Neuronal stem cell (in vitro differentiated cells): Measurements from ENCODE around the gene CEMIP2.

Experiments used
- DNase-seq: peaks from one replicate; pipeline ENCODE4 v3.0.0-alpha.2; 2013; ENCODE audit warnings: low spot score
- H2AFZ ChIP-seq: one replicate; pipeline ENCODE4 v1.6.1; 2013; ENCODE audit warnings: mild to moderate bottlenecking, low read length, inconsistent platforms
- H2AK5ac ChIP-seq: 2 replicates; pipeline ENCODE4 v1.6.1; 2013; ENCODE audit warnings: low read depth, mild to moderate bottlenecking, inconsistent platforms, low read length, moderate library complexity, mixed read lengths
- H2BK120ac ChIP-seq: 2 replicates; pipeline ENCODE4 v1.6.1; 2013; ENCODE audit warnings: low read depth, mild to moderate bottlenecking, inconsistent platforms, low read length, moderate library complexity, mixed read lengths
- H2BK12ac ChIP-seq: one replicate; pipeline ENCODE4 v1.6.1; 2013; ENCODE audit warnings: low read length, inconsistent platforms
- H2BK15ac ChIP-seq: 2 replicates; pipeline ENCODE4 v1.6.1; 2013; ENCODE audit warnings: mild to moderate bottlenecking, low read length, inconsistent platforms, mixed read lengths
- H2BK5ac ChIP-seq: one replicate; pipeline ENCODE4 v1.6.1; 2013; ENCODE audit warnings: inconsistent platforms, mild to moderate bottlenecking, low read length, moderate library complexity
- H3K14ac ChIP-seq: one replicate; pipeline ENCODE4 v1.6.1; 2013; ENCODE audit warnings: low read length, inconsistent platforms
- H3K18ac ChIP-seq: 2 replicates; pipeline ENCODE4 v1.6.1; 2013; ENCODE audit warnings: low read length, inconsistent platforms
- H3K23ac ChIP-seq: 2 replicates; pipeline ENCODE4 v1.6.1; 2013; ENCODE audit warnings: low read depth, mild to moderate bottlenecking, mixed read lengths, low read length, inconsistent platforms; ENCODE audit not compliant: poor library complexity
- H3K27ac ChIP-seq: replicated peaks from 3 replicates; pipeline ENCODE4 v1.5.1; 2013; ENCODE audit warnings: low read length, inconsistent platforms
- H3K27me3 ChIP-seq, 3 experiments: 2 replicates each; pipeline ENCODE4 v1.6.1; 2013; ENCODE audit warnings: low read length in 3 of 3, mild to moderate bottlenecking in 2 of 3, inconsistent platforms in 1 of 3, low read depth in 1 of 3, mixed read lengths in 1 of 3, moderate library complexity in 1 of 3; ENCODE audit not compliant: control insufficient read depth in 3 of 3, insufficient read depth in 3 of 3
- H3K36me3 ChIP-seq, 2 donors: replicated peaks in 1 of 2; 2 replicates each; pipeline ENCODE4 v1.6.1; 2013; ENCODE audit warnings: low read length in 2 of 2; ENCODE audit not compliant: control insufficient read depth in 2 of 2, insufficient read depth in 2 of 2
- H3K4ac ChIP-seq: 2 replicates; pipeline ENCODE4 v1.6.1; 2013; ENCODE audit warnings: inconsistent platforms, mild to moderate bottlenecking, low read length, moderate library complexity
- H3K4me1 ChIP-seq, 2 donors: 1 replicate in 1 of 2; 2 replicates in 1 of 2; pipeline ENCODE4 v1.6.1; 2013; ENCODE audit warnings: low read length in 2 of 2, low read depth in 1 of 2; ENCODE audit not compliant: control insufficient read depth in 2 of 2, insufficient read depth in 1 of 2
- H3K4me2 ChIP-seq: one replicate; pipeline ENCODE4 v1.6.1; 2013; ENCODE audit warnings: mild to moderate bottlenecking, low read length, inconsistent platforms; ENCODE audit not compliant: insufficient read depth, poor library complexity, severe bottlenecking
- H3K4me3 ChIP-seq, 2 donors: 2 replicates each; pipeline ENCODE4 v1.5.1; 2013; ENCODE audit warnings: low read length in 2 of 2, mild to moderate bottlenecking in 2 of 2, inconsistent platforms in 1 of 2, moderate library complexity in 1 of 2
- H3K79me1 ChIP-seq: one replicate; pipeline ENCODE4 v1.6.1; 2013; ENCODE audit warnings: low read depth, mild to moderate bottlenecking, inconsistent platforms, low read length, moderate library complexity
- H3K9ac ChIP-seq: one replicate; pipeline ENCODE4 v1.6.1; 2013; ENCODE audit warnings: mild to moderate bottlenecking, low read depth, low read length, inconsistent platforms; ENCODE audit not compliant: poor library complexity
- H3K9me3 ChIP-seq, 2 donors: replicated peaks in 1 of 2; 2 replicates each; pipeline versions ENCODE3 to v1.6.1; 2013; ENCODE audit warnings: low read length in 2 of 2, mild to moderate bottlenecking in 2 of 2, inconsistent platforms in 1 of 2, low read depth in 1 of 2, mixed read lengths in 1 of 2, moderate library complexity in 1 of 2; ENCODE audit not compliant: control insufficient read depth in 2 of 2, insufficient read depth in 1 of 2
- H4K8ac ChIP-seq: one replicate; pipeline ENCODE4 v1.6.1; 2013; ENCODE audit warnings: low read depth, mild to moderate bottlenecking, inconsistent platforms, low read length, moderate library complexity
- H4K91ac ChIP-seq: one replicate; pipeline ENCODE4 v1.6.1; 2013; ENCODE audit warnings: low read length, low read depth, mild to moderate bottlenecking, inconsistent platforms; ENCODE audit not compliant: poor library complexity
- WGBS, 2 donors: extraction: QIAGEN DNeasy Blood & Tissue Kit; methylation state at CpG; one replicate each; pipeline ENCODE4 v1.1.7; 2013; ENCODE audit warnings: missing lambda C conversion rate in 2 of 2, mixed read lengths in 1 of 2; ENCODE audit not compliant: insufficient read length in 2 of 2, insufficient replicate concordance in 1 of 2; ENCODE audit errors: extremely low coverage in 2 of 2; 5-methylcytosine and 5-hydroxymethylcytosine counted together

CEMIP2 gene

GRCh38 chr9:71703172-71703872 lies 65.0 kb downstream of the CEMIP2 start:
- Histone ChIP-seq H2AK5ac (no peak overlapping the region), H2AFZ (no peak overlapping the region), H3K27me3 (no peaks in the 10 kb centered on the region), H3K27ac (no peak overlapping the region), H3K23ac (no peak overlapping the region), H3K9me3 (no peaks in the 10 kb centered on the region), H3K18ac (no peak overlapping the region), H4K8ac (no peak overlapping the region), H3K4me2 (no peak overlapping the region), H2BK12ac (no peak overlapping the region), H4K91ac (no peak overlapping the region), H3K36me3 (peaks cover 26 to 98% of the 10 kb centered on the region in 2 donors), H3K79me1 (no peaks in the 10 kb centered on the region), H2BK5ac (no peak overlapping the region), H2BK120ac (no peak overlapping the region), H2BK15ac (no peak overlapping the region), H3K4me3 (no peak overlapping the region), H3K4ac (no peak overlapping the region), H3K14ac (no peak overlapping the region), H3K9ac (no peak overlapping the region), H3K4me1 (no peaks in the 10 kb centered on the region)
- WGBS, 2 donors: no CpG with 5 or more reads among the region's 6 CpGs
- no peak for DNase-seq

GRCh38 chr9:71697882-71698281 lies 70.4 kb downstream of the CEMIP2 start:
- Histone ChIP-seq H3K14ac (no peak overlapping the region), H3K4ac (no peak overlapping the region), H2AK5ac (no peak overlapping the region), H3K4me1 (no peaks in the 10 kb centered on the region), H4K91ac (no peak overlapping the region), H3K79me1 (no peaks in the 10 kb centered on the region), H2BK120ac (no peak overlapping the region), H3K9me3 (no peaks in the 10 kb centered on the region), H3K18ac (no peak overlapping the region), H4K8ac (no peak overlapping the region), H2AFZ (no peak overlapping the region), H2BK5ac (no peak overlapping the region), H3K27me3 (no peaks in the 10 kb centered on the region), H3K23ac (no peak overlapping the region), H2BK12ac (no peak overlapping the region), H3K27ac (no peak overlapping the region), H3K9ac (no peak overlapping the region), H2BK15ac (no peak overlapping the region), H3K4me2 (no peak overlapping the region), H3K36me3 (peaks cover 34 to 99% of the 10 kb centered on the region in 2 donors), H3K4me3 (peak overlapping the region in 1 of 2 donors; percentile 65)
- DNase-seq: no peak
- WGBS, 2 donors: no CpG with 5 or more reads among the region's 4 CpGs

GRCh38 chr9:71694332-71694731 lies 74.0 kb downstream of the CEMIP2 start:
- WGBS, 2 donors: no CpG with 5 or more reads among the region's 4 CpGs

GRCh38 chr9:71693607-71694006 lies 74.7 kb downstream of the CEMIP2 start:
- Histone ChIP-seq H2BK5ac (no peak overlapping the region), H3K4me3 (no peak overlapping the region), H3K79me1 (no peaks in the 10 kb centered on the region), H3K9me3 (no peaks in the 10 kb centered on the region), H3K27me3 (no peaks in the 10 kb centered on the region), H2BK120ac (no peak overlapping the region), H2AFZ (no peak overlapping the region), H3K36me3 (peaks cover 40 to 99% of the 10 kb centered on the region in 2 donors), H3K23ac (no peak overlapping the region), H4K91ac (no peak overlapping the region), H3K27ac (no peak overlapping the region), H3K18ac (no peak overlapping the region), H3K14ac (no peak overlapping the region), H2BK12ac (no peak overlapping the region), H3K4ac (no peak overlapping the region), H3K9ac (no peak overlapping the region), H2BK15ac (no peak overlapping the region), H3K4me1 (no peaks in the 10 kb centered on the region), H3K4me2 (no peak overlapping the region), H4K8ac (no peak overlapping the region), H2AK5ac (no peak overlapping the region)
- DNase-seq: no peak
- WGBS, 2 donors: no CpG with 5 or more reads among the region's 3 CpGs

More at GRCh38 chr9:71694332-71694731, 74.0 kb downstream of the CEMIP2 start:
- Histone ChIP-seq H3K36me3 (peaks cover 39 to 99% of the 10 kb centered on the region in 2 donors), H3K9me3 (no peaks in the 10 kb centered on the region), H3K79me1 (no peaks in the 10 kb centered on the region), H4K91ac (no peak overlapping the region), H3K4me2 (no peak overlapping the region), H3K23ac (no peak overlapping the region), H3K27ac (no peak overlapping the region), H3K9ac (no peak overlapping the region), H2BK15ac (no peak overlapping the region), H3K4me3 (no peak overlapping the region), H3K14ac (no peak overlapping the region), H2BK12ac (no peak overlapping the region), H2BK5ac (no peak overlapping the region), H3K4me1 (no peaks in the 10 kb centered on the region), H2AFZ (no peak overlapping the region), H2AK5ac (no peak overlapping the region), H3K27me3 (no peaks in the 10 kb centered on the region), H2BK120ac (no peak overlapping the region), H3K4ac (no peak overlapping the region), H3K18ac (no peak overlapping the region), H4K8ac (no peak overlapping the region)
- DNase-seq: no peak
